SIG-M5 (cell line): ENCODE measurements around the gene PPP1R13B.
"Not testable (repeated sequence)": the region's sequence is repeated elsewhere in the genome, so short reads cannot be mapped to it uniquely, and the experiment has no call there.

Source experiments
- DNase-seq: peaks from one replicate; lab custom pipeline; 2025; lab: John Stamatoyannopoulos, UW

PPP1R13B gene

GRCh38 chr14:103861413-103862392, 14.3 kb upstream of the PPP1R13B start:
- DNase-seq = no peak

- DNase-seq = no peak
Measured at GRCh38 chr14:103859416-103860202, 12.2 kb upstream of the PPP1R13B start.

GRCh38 chr14:103858063-103858781, 10.8 kb upstream of the PPP1R13B start:
- DNase-seq = no peak

- DNase-seq = no peak
Measured at GRCh38 chr14:103857256-103857655, 9.9 kb upstream of the PPP1R13B start.

GRCh38 chr14:103856607-103857006, 9.2 kb upstream of the PPP1R13B start:
- no peak for DNase-seq

GRCh38 chr14:103856105-103856504, 8.7 kb upstream of the PPP1R13B start:
- no peak for DNase-seq

GRCh38 chr14:103855734-103856095, 8.3 kb upstream of the PPP1R13B start:
- DNase-seq = no peak

- DNase-seq = no peak
Measured at GRCh38 chr14:103854822-103855733, 7.7 kb upstream of the PPP1R13B start.

GRCh38 chr14:103854017-103854808, 6.8 kb upstream of the PPP1R13B start:
- DNase-seq = no peak

- no peak for DNase-seq
Measured at GRCh38 chr14:103849151-103849886, 1.9 kb upstream of the PPP1R13B start.

- no peak for DNase-seq
Measured at GRCh38 chr14:103848175-103849077, 1.1 kb upstream of the PPP1R13B start.

GRCh38 chr14:103846543-103847450, 578 bp downstream of the PPP1R13B start:
- DNase-seq = no peak

GRCh38 chr14:103846097-103846496, 1.3 kb downstream of the PPP1R13B start:
- DNase-seq = no peak

- DNase-seq = no peak
Measured at GRCh38 chr14:103845327-103845726, 2.0 kb downstream of the PPP1R13B start.

GRCh38 chr14:103841265-103841664, 6.1 kb downstream of the PPP1R13B start:
- not testable (repeated sequence) for DNase-seq

GRCh38 chr14:103840014-103840413, 7.4 kb downstream of the PPP1R13B start:
- DNase-seq = no peak

GRCh38 chr14:103839579-103839978, 7.8 kb downstream of the PPP1R13B start:
- no peak for DNase-seq

- DNase-seq = no peak
Measured at GRCh38 chr14:103838117-103838516, 9.3 kb downstream of the PPP1R13B start.
